ENCODE results near the gene LYSMD1. TPM values are rescaled to one million over a fixed set of nuclear protein-coding genes. Genes with fewer than 3 reads are reported as not detected.
"Not testable (repeated sequence)": the region's sequence is repeated elsewhere in the genome, so short reads cannot be mapped to it uniquely, and the experiment has no call there.

LYSMD1 gene
- total RNA-seq, 1 experiment from 2014 or later, result 6.3 TPM

DNA sequence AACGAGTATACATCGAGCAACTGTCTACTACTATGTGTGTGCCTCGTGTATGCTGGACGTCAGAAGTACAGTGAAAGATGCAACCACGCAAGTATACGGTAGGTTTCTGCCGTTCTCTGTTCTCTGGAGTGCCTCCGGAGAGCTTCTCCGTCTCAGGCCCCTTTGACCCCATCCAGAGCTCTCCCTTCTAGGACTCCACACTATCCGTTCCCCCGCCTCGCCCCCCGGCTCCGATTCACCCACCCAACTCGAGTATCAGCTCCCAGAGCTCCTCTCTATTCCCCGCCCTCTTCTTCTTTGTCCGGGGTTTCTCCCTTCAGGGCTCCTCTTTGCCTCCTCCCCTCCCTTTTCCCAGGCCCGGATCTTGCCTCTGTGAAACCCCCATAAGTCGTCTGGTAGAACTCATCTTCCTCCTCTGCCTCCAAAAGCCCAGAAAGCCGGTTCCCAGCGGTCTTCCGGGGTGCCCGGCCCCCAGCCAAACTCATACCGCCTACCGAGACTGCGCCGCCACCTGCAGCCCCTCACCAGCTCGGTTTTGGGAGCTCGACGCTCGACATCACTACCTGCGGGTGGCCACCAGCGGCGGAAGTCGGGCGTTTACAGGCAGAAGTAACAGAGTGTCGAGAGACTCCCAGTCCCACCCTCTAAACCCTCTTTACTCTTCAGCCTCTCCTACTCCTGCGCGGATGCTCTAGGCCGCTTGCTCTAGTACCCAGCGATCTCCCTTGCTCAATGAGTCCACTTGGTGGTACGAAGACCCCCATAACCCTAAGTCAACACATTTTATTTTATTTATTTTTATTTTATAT, 24.1 kb upstream of the LYSMD1 start, which contains the start of gene VPS72:
VPS72 (minus strand) TSS at position 561 of the 809 bp plus-strand sequence; CDS start at position 485, 76 bp downstream.
- TF ChIP-seq EZH2 (IDR thresholded peaks at IDR 0.05; ENCODE audit: low read length, unreplicated experiment), result no peak
- Histone ChIP-seq H3K4me3 (ENCODE audit: low read length) (peak within 1 kb of the TSS; percentile 89), H3K9me2 (replicated peaks; ENCODE audit: low read length) (no peaks in the 10 kb centered on the region), H2AFZ (ENCODE audit: low read length) (peak within 1 kb of the TSS; percentile 82), H3K4me2 (ENCODE audit: low read length) (peak within 1 kb of the TSS; percentile 97), H3K36me3 (ENCODE audit: low read depth, low read length) (peaks cover 11% of the 10 kb centered on the region), H3K27me3 (ENCODE audit: low read length) (no peaks in the 10 kb centered on the region), H3K27ac (ENCODE audit: low read length) (peak within 1 kb of the TSS; percentile 65), H3K9ac (ENCODE audit: low read length) (peak within 1 kb of the TSS; percentile 88), H4K20me1 (ENCODE audit: low read length) (no peaks in the 10 kb centered on the region), H3F3A (ENCODE audit: low read length, unreplicated experiment) (peaks cover 8% of the 10 kb centered on the region), H3K9me3 (ENCODE audit: low read length) (no peaks in the 10 kb centered on the region), H3K79me2 (ENCODE audit: low read length) (peaks cover 50% of the 10 kb centered on the region), H3K4me1 (ENCODE audit: insufficient read depth, low read length) (peaks cover 28% of the 10 kb centered on the region)
- ChIA-PET CTCF (interaction anchor here (0.5 to 0.6 kb wide), 2 partner anchors 81 to 647 kb away, joined by 3 to 7 read pairs; no protein-coding TSS in a partner anchor), POLR2A (ENCODE audit: unreplicated experiment) (interaction anchor here (0.5 to 1.2 kb wide), 13 partner anchors 9 to 799 kb away, joined by 3 to 10 read pairs (median 4); partner anchors contain the start of genes LYSMD1, PSMD4 and SCNM1)
- ATAC-seq (peak; percentile 89), DNase-seq (peak; percentile 90)
- no TSS peak for BruUV-seq (replicated peaks)
- intact Hi-C loops (cut with micrococcal nuclease), result loop anchor here (10.0 kb wide), 1 partner anchor 355 kb away; the partner anchor contains the start of gene TUFT1

DNA sequence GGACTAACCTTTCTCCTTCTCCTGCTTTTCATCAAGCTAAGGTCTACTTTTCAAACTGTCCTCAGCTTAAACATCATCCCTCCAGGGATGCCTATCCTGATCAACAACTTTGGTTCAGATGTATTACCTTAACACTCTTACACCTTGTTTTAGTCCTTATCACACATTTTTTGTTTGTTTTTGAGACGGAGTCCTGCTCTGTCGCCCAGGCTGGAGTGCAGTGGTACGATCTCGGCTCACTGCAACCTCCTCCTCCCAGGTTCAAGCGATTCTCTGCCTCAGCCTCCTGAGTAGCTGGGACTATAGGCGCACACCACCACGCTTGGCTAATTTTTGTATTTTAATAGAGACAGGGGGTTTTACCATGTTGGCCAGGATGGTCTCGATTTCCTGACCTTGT, 23.0 kb upstream of the LYSMD1 start:
- H3K9me3 ChIP-seq (ENCODE audit: low read length); BruUV-seq (replicated peaks); H2AFZ ChIP-seq (ENCODE audit: low read length); H3F3A ChIP-seq (ENCODE audit: low read length, unreplicated experiment); ATAC-seq; H3K9me2 ChIP-seq (replicated peaks; ENCODE audit: low read length); H4K20me1 ChIP-seq (ENCODE audit: low read length); POLR2A ChIA-PET (ENCODE audit: unreplicated experiment); H3K27ac ChIP-seq (ENCODE audit: low read length); intact Hi-C loops (cut with micrococcal nuclease); H3K27me3 ChIP-seq (ENCODE audit: low read length); CTCF ChIA-PET; DNase-seq: not testable (repeated sequence)
- Histone ChIP-seq H3K4me1 (ENCODE audit: insufficient read depth, low read length) (peaks cover 17% of the 10 kb centered on the region), H3K9ac (ENCODE audit: low read length) (peak overlapping the region; percentile 88), H3K36me3 (ENCODE audit: low read depth, low read length) (peaks cover 18% of the 10 kb centered on the region), H3K4me2 (ENCODE audit: low read length) (peak overlapping the region; percentile 97), H3K79me2 (ENCODE audit: low read length) (peaks cover 38% of the 10 kb centered on the region), H3K4me3 (ENCODE audit: low read length) (peak overlapping the region; percentile 89)

- CTCF ChIA-PET, result no interaction called here
- Histone ChIP-seq H3K4me3 (ENCODE audit: low read length) (no peak overlapping the region), H3K36me3 (ENCODE audit: low read depth, low read length) (peaks cover 28% of the 10 kb centered on the region), H3K79me2 (ENCODE audit: low read length) (peaks cover 38% of the 10 kb centered on the region), H3K9me2 (replicated peaks; ENCODE audit: low read length) (no peaks in the 10 kb centered on the region), H4K20me1 (ENCODE audit: low read length) (no peaks in the 10 kb centered on the region), H3K4me1 (ENCODE audit: insufficient read depth, low read length) (peaks cover 17% of the 10 kb centered on the region), H3F3A (ENCODE audit: low read length, unreplicated experiment) (no peaks in the 10 kb centered on the region), H3K4me2 (ENCODE audit: low read length) (no peak overlapping the region), H2AFZ (ENCODE audit: low read length) (no peak overlapping the region), H3K27me3 (ENCODE audit: low read length) (no peaks in the 10 kb centered on the region), H3K9ac (ENCODE audit: low read length) (no peak overlapping the region), H3K27ac (ENCODE audit: low read length) (no peak overlapping the region), H3K9me3 (ENCODE audit: low read length) (no peaks in the 10 kb centered on the region)
- DNase-seq (no peak), ATAC-seq (no peak)
- no TSS peak for BruUV-seq (replicated peaks)
- intact Hi-C loops (cut with micrococcal nuclease), result no loop called here
- POLR2A ChIA-PET (ENCODE audit: unreplicated experiment), result no interaction called here
- TF ChIP-seq EZH2phosphoT487 (IDR thresholded peaks at IDR 0.05; ENCODE audit: borderline replicate concordance, low read length) (no peak), EZH2 (IDR thresholded peaks at IDR 0.05; ENCODE audit: low read length, unreplicated experiment) (no peak)
- TF ChIP-seq, protein P1, sequence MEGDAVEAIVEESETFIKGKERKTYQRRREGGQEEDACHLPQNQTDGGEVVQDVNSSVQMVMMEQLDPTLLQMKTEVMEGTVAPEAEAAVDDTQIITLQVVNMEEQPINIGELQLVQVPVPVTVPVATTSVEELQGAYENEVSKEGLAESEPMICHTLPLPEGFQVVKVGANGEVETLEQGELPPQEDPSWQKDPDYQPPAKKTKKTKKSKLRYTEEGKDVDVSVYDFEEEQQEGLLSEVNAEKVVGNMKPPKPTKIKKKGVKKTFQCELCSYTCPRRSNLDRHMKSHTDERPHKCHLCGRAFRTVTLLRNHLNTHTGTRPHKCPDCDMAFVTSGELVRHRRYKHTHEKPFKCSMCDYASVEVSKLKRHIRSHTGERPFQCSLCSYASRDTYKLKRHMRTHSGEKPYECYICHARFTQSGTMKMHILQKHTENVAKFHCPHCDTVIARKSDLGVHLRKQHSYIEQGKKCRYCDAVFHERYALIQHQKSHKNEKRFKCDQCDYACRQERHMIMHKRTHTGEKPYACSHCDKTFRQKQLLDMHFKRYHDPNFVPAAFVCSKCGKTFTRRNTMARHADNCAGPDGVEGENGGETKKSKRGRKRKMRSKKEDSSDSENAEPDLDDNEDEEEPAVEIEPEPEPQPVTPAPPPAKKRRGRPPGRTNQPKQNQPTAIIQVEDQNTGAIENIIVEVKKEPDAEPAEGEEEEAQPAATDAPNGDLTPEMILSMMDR (conservative IDR thresholded peaks at IDR 0.05; ENCODE audit: low read depth, low read length), result no peak
Observed at GRCh38 chr1:151187205-151187604, 21.5 kb upstream of the LYSMD1 start.
